ENCODE results near the gene TK1.

- no peak for TF ChIP-seq CTCF (conservative IDR thresholded peaks at IDR 0.05; ENCODE audit: low read depth, low read length)
- TF ChIP-seq EZH2 (IDR thresholded peaks at IDR 0.05; ENCODE audit: low read length, unreplicated experiment) = no peak
- no peak for TF ChIP-seq EZH2phosphoT487 (IDR thresholded peaks at IDR 0.05; ENCODE audit: borderline replicate concordance, low read length)
Measured at GRCh38 chr17:78129351-78130089, 57.3 kb downstream of the TK1 start.

All from PC-3 (cell line).